Neutrophil (primary cell): Measurements from ENCODE around the gene DCDC1.

Experiments used
- H3K27ac ChIP-seq: fragments of 200-600 bp; sonication (generic); 2 replicates; pipeline ENCODE4 v1.5.1; 2016; ENCODE audit warnings: mild to moderate bottlenecking, moderate library complexity
- H3K27me3 ChIP-seq: fragments of 200-600 bp; sonication (generic); 2 replicates; pipeline ENCODE4 v1.6.0; 2016; ENCODE audit warnings: mild to moderate bottlenecking
- H3K36me3 ChIP-seq: fragments of 200-600 bp; sonication (generic); 2 replicates; pipeline ENCODE4 v1.5.1; 2017
- H3K4me1 ChIP-seq, 2 experiments: fragments of 200-600 bp in 1 of 2; sonication (generic) in 1 of 2; 1 replicate in 1 of 2; 2 replicates in 1 of 2; pipeline versions ENCODE4 v1.5.1 to v1.6.1; 2013 to 2016; ENCODE audit warnings: low read depth in 1 of 2, low read length in 1 of 2, mild to moderate bottlenecking in 1 of 2, moderate library complexity in 1 of 2; ENCODE audit not compliant: control insufficient read depth in 1 of 2, insufficient read depth in 1 of 2
- H3K4me3 ChIP-seq, 2 experiments: fragments of 200-600 bp in 1 of 2; sonication (generic) in 1 of 2; 1 replicate in 1 of 2; 2 replicates in 1 of 2; pipeline ENCODE4 v1.5.1; 2013 to 2016; ENCODE audit warnings: low read depth in 1 of 2, low read length in 1 of 2, mild to moderate bottlenecking in 1 of 2, moderate library complexity in 1 of 2
- H3K9me3 ChIP-seq: fragments of 200-600 bp; sonication (generic); 2 replicates; pipeline ENCODE4 v1.5.1; 2016
- TF ChIP-seq, protein P1 (sequence below): fragments of 200-600 bp; sonication (generic); IDR thresholded peaks from 2 replicates; pipeline ENCODE4 v1.5.1; 2016; ENCODE audit warnings: antibody characterized with exemption

The DCDC1 gene

DNA sequence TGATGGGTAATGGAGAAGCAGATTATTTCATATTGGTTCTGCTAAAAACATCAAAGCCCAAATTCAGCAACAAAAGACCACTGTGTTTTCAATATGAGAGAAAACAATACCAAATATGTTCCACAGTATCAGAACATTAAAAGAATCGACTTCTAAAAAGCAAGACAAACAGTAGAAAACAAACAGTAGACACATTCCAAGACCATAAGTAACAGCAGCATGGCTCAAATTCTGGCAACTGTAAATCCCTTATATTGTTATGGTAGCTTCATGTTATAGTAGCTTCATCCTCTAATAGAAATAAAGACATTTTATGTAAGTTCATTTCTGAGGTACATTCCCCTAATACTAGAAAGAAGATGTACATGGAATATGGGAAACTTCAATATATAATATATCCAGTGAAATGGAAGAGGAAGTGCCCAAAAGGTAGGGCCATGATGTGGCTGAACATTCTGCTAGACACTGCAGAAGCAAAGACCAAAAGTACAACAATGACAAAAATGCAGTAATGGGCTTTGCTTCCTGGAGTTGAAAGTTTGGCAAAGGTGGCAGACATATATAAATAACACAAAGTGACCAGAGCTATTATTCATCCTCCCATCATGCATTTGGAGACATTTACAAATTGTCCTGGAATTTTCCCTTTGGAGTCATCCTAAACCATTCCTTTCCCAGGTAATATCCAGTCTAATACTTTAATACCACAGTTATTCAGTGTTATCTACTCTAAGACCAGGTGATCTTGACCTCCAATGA, 299.9 kb downstream of the DCDC1 start:
- no peaks in the 10 kb centered on the region for H3K36me3 ChIP-seq
- no peak overlapping the region for H3K27ac ChIP-seq
- H3K27me3 ChIP-seq: no peaks in the 10 kb centered on the region
- H3K9me3 ChIP-seq: no peaks in the 10 kb centered on the region
- TF ChIP-seq, protein P1, sequence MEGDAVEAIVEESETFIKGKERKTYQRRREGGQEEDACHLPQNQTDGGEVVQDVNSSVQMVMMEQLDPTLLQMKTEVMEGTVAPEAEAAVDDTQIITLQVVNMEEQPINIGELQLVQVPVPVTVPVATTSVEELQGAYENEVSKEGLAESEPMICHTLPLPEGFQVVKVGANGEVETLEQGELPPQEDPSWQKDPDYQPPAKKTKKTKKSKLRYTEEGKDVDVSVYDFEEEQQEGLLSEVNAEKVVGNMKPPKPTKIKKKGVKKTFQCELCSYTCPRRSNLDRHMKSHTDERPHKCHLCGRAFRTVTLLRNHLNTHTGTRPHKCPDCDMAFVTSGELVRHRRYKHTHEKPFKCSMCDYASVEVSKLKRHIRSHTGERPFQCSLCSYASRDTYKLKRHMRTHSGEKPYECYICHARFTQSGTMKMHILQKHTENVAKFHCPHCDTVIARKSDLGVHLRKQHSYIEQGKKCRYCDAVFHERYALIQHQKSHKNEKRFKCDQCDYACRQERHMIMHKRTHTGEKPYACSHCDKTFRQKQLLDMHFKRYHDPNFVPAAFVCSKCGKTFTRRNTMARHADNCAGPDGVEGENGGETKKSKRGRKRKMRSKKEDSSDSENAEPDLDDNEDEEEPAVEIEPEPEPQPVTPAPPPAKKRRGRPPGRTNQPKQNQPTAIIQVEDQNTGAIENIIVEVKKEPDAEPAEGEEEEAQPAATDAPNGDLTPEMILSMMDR: no peak
- H3K4me1 ChIP-seq: no peaks in the 10 kb centered on the region
- no peak overlapping the region for H3K4me3 ChIP-seq

DNA sequence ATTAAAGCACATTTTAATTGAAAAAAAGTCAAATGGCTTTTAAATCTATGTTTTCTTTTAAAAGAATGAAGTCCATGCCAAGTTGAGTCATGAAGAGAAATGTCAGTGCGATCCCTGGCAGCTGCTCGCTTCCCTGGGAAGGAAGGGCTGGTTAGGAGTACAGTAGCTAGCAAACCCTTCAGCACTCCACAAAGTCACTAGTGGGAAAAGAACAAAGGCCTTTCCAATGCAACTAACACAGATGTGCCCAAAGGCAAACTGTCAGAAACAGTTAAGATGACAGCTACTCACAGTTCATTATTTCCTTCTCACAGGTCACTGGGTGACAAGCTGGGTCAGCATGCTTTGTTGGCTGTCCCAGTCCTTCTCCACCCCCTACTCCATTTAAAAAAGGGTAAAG, 308.7 kb downstream of the DCDC1 start:
- H3K27me3 ChIP-seq: no peaks in the 10 kb centered on the region
- H3K4me3 ChIP-seq: no peak overlapping the region
- H3K4me1 ChIP-seq: no peaks in the 10 kb centered on the region
- H3K27ac ChIP-seq: no peak overlapping the region
- TF ChIP-seq, protein P1: no peak
- H3K9me3 ChIP-seq: no peaks in the 10 kb centered on the region
- no peaks in the 10 kb centered on the region for H3K36me3 ChIP-seq

DNA sequence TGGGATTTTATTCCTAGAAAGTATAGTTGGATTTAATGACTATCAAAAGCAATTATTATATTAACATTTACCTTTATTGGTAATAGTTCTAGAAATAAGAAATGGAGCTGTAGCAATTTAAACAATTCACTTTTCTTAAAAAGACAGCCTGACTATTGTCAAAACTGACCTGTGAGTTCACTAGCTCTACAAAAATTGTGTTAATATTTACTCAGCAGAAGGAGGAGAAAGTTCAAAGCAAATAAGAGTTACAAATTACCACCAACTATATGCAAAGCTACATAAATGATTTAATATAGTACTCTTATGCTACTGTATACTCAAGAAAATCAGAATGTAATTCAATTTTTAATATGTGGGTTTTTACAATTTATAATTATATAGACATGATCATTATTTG, 310.0 kb downstream of the DCDC1 start:
- H3K4me1 ChIP-seq: no peaks in the 10 kb centered on the region
- H3K4me3 ChIP-seq: no peak overlapping the region
- H3K9me3 ChIP-seq: no peaks in the 10 kb centered on the region

DNA sequence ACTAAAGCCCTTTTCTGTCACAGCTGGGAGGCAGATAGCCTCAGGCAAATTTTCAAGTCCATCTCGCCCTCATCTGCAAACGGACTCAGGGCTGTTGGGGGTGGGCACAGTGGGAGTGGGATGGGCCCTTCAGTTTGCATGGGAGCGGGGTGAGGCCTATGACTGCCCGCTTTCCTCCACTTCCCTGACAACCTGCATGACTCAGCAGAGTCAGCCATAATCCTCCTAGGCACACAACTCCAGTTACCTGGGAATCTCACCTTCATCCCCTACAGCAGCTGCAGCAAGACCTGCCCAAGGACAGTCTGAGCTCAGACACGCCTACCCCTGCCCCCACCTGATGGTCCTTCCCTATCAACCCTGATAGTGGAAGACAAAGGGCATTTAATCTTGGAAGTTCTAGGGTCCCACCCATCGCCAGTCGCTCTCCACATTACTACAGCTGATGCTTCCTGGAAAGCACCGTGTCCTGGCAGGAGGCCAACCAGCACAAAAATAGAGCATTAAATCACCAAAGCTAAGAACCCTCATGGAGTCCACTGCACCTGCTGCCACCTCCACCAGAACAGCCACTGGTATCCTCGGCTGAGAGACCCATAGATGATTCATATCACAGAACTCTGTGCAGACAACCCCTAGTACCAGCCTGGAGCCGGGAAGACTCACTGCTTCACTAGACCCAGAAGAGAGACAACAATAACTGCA, 319.3 kb downstream of the DCDC1 start:
- no peaks in the 10 kb centered on the region for H3K9me3 ChIP-seq
- H3K4me1 ChIP-seq: no peaks in the 10 kb centered on the region
- no peaks in the 10 kb centered on the region for H3K27me3 ChIP-seq
- TF ChIP-seq, protein P1: no peak
- no peaks in the 10 kb centered on the region for H3K36me3 ChIP-seq
- H3K4me3 ChIP-seq: no peak overlapping the region
- H3K27ac ChIP-seq: no peak overlapping the region

More for the DNA sequence above, 310.0 kb downstream of the DCDC1 start:
- H3K27me3 ChIP-seq: no peaks in the 10 kb centered on the region
- TF ChIP-seq, protein P1: no peak
- H3K27ac ChIP-seq: no peak overlapping the region
- H3K36me3 ChIP-seq: no peaks in the 10 kb centered on the region

DNA sequence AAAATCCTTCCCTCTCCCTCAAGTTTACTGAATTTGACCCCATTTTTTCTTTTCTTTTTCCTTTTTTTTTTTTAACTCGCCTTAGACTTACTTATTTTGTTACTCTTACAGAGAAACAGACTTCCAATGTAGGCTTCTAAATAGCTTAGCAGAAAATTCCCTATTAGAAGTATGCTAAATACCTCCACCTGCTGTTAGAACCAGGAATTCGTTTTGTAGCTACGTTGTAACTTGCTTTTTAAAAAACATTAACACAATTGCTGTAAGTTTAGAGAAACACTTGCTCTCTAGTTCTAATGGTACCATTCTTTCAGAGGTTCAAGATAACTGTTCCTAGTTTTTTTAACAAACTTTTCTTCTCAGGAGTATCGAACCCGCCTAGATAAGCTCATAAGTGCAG, 324.2 kb downstream of the DCDC1 start:
- H3K36me3 ChIP-seq: no peaks in the 10 kb centered on the region
- H3K4me1 ChIP-seq: no peaks in the 10 kb centered on the region
- no peaks in the 10 kb centered on the region for H3K27me3 ChIP-seq
- H3K9me3 ChIP-seq: no peaks in the 10 kb centered on the region
- TF ChIP-seq, protein P1: no peak
- H3K4me3 ChIP-seq: no peak overlapping the region
- H3K27ac ChIP-seq: no peak overlapping the region
